K562 (cell line): ENCODE measurements around the gene RELL2. TPM values are rescaled to one million over a fixed set of nuclear protein-coding genes. Genes with fewer than 3 reads are reported as not detected.

ENCODE experiments used
- CAMTA2 ChIP-seq: fragments of 250-450 bp; sonication (Bioruptor Pico); conservative IDR thresholded peaks from 2 replicates; pipeline ENCODE4 v1.5.1; 2022
- E4F1 ChIP-seq: fragments of 250-450 bp; sonication (Bioruptor Pico); IDR thresholded peaks from 2 replicates; pipeline ENCODE4 v1.5.0; 2021; ENCODE audit warnings: mild to moderate bottlenecking, borderline replicate concordance
- EGR1 ChIP-seq: fragments of 450-650 bp; conservative IDR thresholded peaks from 2 replicates; pipeline ENCODE4 v1.6.1; 2017; ENCODE audit warnings: mild to moderate bottlenecking
- HMGXB4 ChIP-seq: sonication (generic); formaldehyde crosslinking; IDR thresholded peaks from 2 replicates; pipeline ENCODE4 v1.8.1; 2023; ENCODE audit warnings: mild to moderate bottlenecking, missing genetic modification reagents
- JUNB ChIP-seq: fragments of 450-650 bp; formaldehyde crosslinking; conservative IDR thresholded peaks from 2 replicates; pipeline ENCODE4 v1.4.0; 2020; ENCODE audit warnings: mild to moderate bottlenecking
- KAT7 ChIP-seq: sonication (generic); formaldehyde crosslinking; IDR thresholded peaks from 2 replicates; pipeline ENCODE4 v1.8.0; 2022; ENCODE audit warnings: missing genetic modification reagents, mild to moderate bottlenecking, borderline replicate concordance
- MNT ChIP-seq, 2 experiments: fragments of 450-650 bp; conservative IDR thresholded peaks; 2 replicates each; pipeline ENCODE4 v1.6.1; 2017; ENCODE audit warnings: mild to moderate bottlenecking in 2 of 2, moderate library complexity in 2 of 2
- MYC ChIP-seq, 2 experiments: fragments of 250-450 bp in 1 of 2; sonication (Bioruptor Pico) in 1 of 2; IDR thresholded peaks; 2 replicates each; pipeline versions ENCODE4 v1.5.1 to v1.6.1; 2012 to 2021; ENCODE audit warnings: low read depth in 2 of 2, borderline replicate concordance in 1 of 2, improper control_type of control experiment in 1 of 2, low read length in 1 of 2, mild to moderate bottlenecking in 1 of 2, moderate library complexity in 1 of 2
- NR0B1 ChIP-seq: fragments of 450-650 bp; IDR thresholded peaks from one replicate; pipeline ENCODE4 v1.6.1; 2018; ENCODE audit warnings: mild to moderate bottlenecking, moderate library complexity; ENCODE audit not compliant: partially characterized antibody
- PTTG1 ChIP-seq: fragments of 450-650 bp; IDR thresholded peaks from 2 replicates; pipeline ENCODE4 v1.6.1; 2016; ENCODE audit warnings: low read depth, mild to moderate bottlenecking, missing genetic modification characterization, missing compliant biosample characterization
- SAFB2 ChIP-seq: fragments of 200-400 bp; formaldehyde crosslinking; IDR thresholded peaks from 2 replicates; pipeline ENCODE4 v1.6.1; 2018; ENCODE audit warnings: borderline replicate concordance, low read length, low read depth, moderate library complexity; ENCODE audit not compliant: severe bottlenecking
- ZFP30 ChIP-seq: fragments of 250-450 bp; sonication (Bioruptor Pico); IDR thresholded peaks from 2 replicates; pipeline ENCODE4 v1.8.0; 2022; ENCODE audit warnings: moderate library complexity, mild to moderate bottlenecking, inconsistent platforms, borderline replicate concordance
- ZFP91 ChIP-seq: sonication (generic); formaldehyde crosslinking; IDR thresholded peaks from 2 replicates; pipeline ENCODE4 v1.8.0; 2022; ENCODE audit warnings: mild to moderate bottlenecking, missing genetic modification reagents
- ZNF518B ChIP-seq: fragments of 250-450 bp; sonication (Bioruptor Pico); IDR thresholded peaks from 2 replicates; pipeline ENCODE4 v1.5.0; 2021; ENCODE audit warnings: mild to moderate bottlenecking, moderate library complexity
- polyA plus RNA-seq, 8 experiments: library from polyadenylated mRNA; depleted of rRNA in 4 of 8; stranded (reverse) in 5 of 8; unstranded in 3 of 8; fragments of >200 nt; fragmentation: Nextera tagmentation in 2 of 8; fragmentation: Illumina TruSeq in 1 of 8; extraction: Ambion mirVana in 2 of 8; extraction: Trizol in 1 of 8; gene quantifications; 2 replicates each; pipeline versions ENCODE4 v1.2.1 to v1.2.3, GENCODE V29; 2011 to 2014; ENCODE audit warnings: inconsistent platforms in 1 of 8, missing spikeins in 1 of 8
- total RNA-seq, 7 experiments: library from RNA; depleted of rRNA in 6 of 7; stranded (reverse); fragments of >200 nt in 6 of 7; fragmentation: Illumina TruSeq in 2 of 7; extraction: Trizol in 2 of 7; gene quantifications; 2 replicates each; pipeline versions ENCODE4 v1.2.1 to v1.2.3, GENCODE V29; 2011 to 2021; ENCODE audit warnings: low replicate concordance in 1 of 7

RELL2 gene
- total and polyA plus RNA-seq, 9 of the 15 experiments (the other 6 are each of a cell fraction or from before 2014, with no cell fraction given) = 0.06 to 36.0 (median 14.3) TPM

GRCh38 chr5:141617128-141617527, 19.7 kb upstream of the RELL2 start (continued):
- no peak for TF ChIP-seq ZFP91 (CRISPR knock-in tag)
- TF ChIP-seq MNT (conservative IDR thresholded peaks at IDR 0.05) = 0 out of 4 replicates have a peak, but pooled peaks have one; percentile 32 to 34
- no peak for TF ChIP-seq HMGXB4 (CRISPR knock-in tag)
- no peak for TF ChIP-seq JUNB (CRISPR knock-in tag)
- TF ChIP-seq E4F1 (CRISPR knock-in tag) = no peak
- TF ChIP-seq CAMTA2 (CRISPR knock-in tag) = no peak
- no peak for TF ChIP-seq NR0B1
- TF ChIP-seq ZFP30 (CRISPR knock-in tag) = no peak
- no peak for TF ChIP-seq ZNF518B (CRISPR knock-in tag)
- no peak for TF ChIP-seq KAT7 (CRISPR knock-in tag)
- no peak for TF ChIP-seq PTTG1 (tag)
- TF ChIP-seq EGR1 = peak; percentile 77
- no peak for TF ChIP-seq SAFB2
- no peak for TF ChIP-seq MYC (IDR thresholded peaks at IDR 0.05; ENCODE audit: low read depth, low read length)
- no peak for TF ChIP-seq MYC (CRISPR knock-in tag; IDR thresholded peaks at IDR 0.05; ENCODE audit: borderline replicate concordance, low read depth)
